Activated T-cell treated with anti-CD3 and anti-CD28 coated beads, Interleukin-2, amount 50 U/mL, for 72 hours (primary cell): ENCODE measurements around the gene KCNT2. TPM values are rescaled to one million over a fixed set of nuclear protein-coding genes. Genes with fewer than 3 reads are reported as not detected.
A peak's percentile ranks its signal among the peaks of the same experiment; 100 is the strongest.
"Not testable (repeated sequence)": the region's sequence is repeated elsewhere in the genome, so short reads cannot be mapped to it uniquely, and the experiment has no call there.

Source experiments
- ATAC-seq, 2 donors: fragments of 150-1000 bp; cut with Tn5 transposase; replicated peaks in 1 of 2; 2 replicates each; pipeline ENCODE4 v1.10.0; 2021; ENCODE audit warnings: moderate library complexity in 2 of 2, mild to moderate bottlenecking in 1 of 2
- DNase-seq, 2 donors: peaks; one replicate each; pipeline ENCODE4 v3.0.0; 2021 to 2022; ENCODE audit warnings: mixed read lengths in 1 of 2
- H3K27ac Mint-ChIP-seq: one replicate; pipeline ENCODE4 v1.8.0; 2022; ENCODE audit warnings: mild to moderate bottlenecking, moderate library complexity, mixed read lengths
- H3K27me3 Mint-ChIP-seq: one replicate; pipeline ENCODE4 v1.8.0; 2022; ENCODE audit warnings: low read depth, mixed read lengths
- H3K36me3 Mint-ChIP-seq, 2 donors: one replicate each; pipeline ENCODE4 v1.8.0; 2022; ENCODE audit warnings: mixed read lengths in 2 of 2, mild to moderate bottlenecking in 1 of 2; ENCODE audit not compliant: insufficient read depth in 2 of 2
- H3K4me1 Mint-ChIP-seq: one replicate; pipeline ENCODE4 v1.8.0; 2022; ENCODE audit warnings: low read depth, mixed read lengths
- H3K4me3 Mint-ChIP-seq, 2 donors: one replicate each; pipeline ENCODE4 v1.8.0; 2022; ENCODE audit warnings: mild to moderate bottlenecking in 2 of 2, mixed read lengths in 2 of 2, moderate library complexity in 2 of 2
- H3K9me3 Mint-ChIP-seq, 2 donors: one replicate each; pipeline ENCODE4 v1.8.0; 2022; ENCODE audit warnings: mixed read lengths in 2 of 2
- total RNA-seq, 2 donors: library from RNA; stranded (reverse); gene quantifications; one replicate each; pipeline ENCODE4 v1.2.3, GENCODE V29; 2022

KCNT2 gene
- not detected for total RNA-seq

GRCh38 chr1:196608390-196609369, at the start of gene KCNT2:
Gene KCNT2 (minus strand): TSS chr1:196608440. CDS start chr1:196608309, 131 bp downstream.
- Mint-ChIP-seq H3K4me1 (peaks cover 8% of the 10 kb centered on the region), H3K27me3 (peaks cover 32% of the 10 kb centered on the region), H3K27ac (no peak within 1 kb of the TSS), H3K36me3 (peaks cover 0 to 3% of the 10 kb centered on the region in 2 donors), H3K9me3 (peaks cover 0 to 4% of the 10 kb centered on the region in 2 donors), H3K4me3 (peak within 1 kb of the TSS; percentile 69)
- ATAC-seq (peak; percentile 37 to 62), DNase-seq (peak; percentile 1 to 3)

GRCh38 chr1:196655494-196655893, 47.3 kb upstream of the KCNT2 start:
- no peak for DNase-seq
- H3K27me3 Mint-ChIP-seq: no peaks in the 10 kb centered on the region
- peaks cover 4% of the 10 kb centered on the region for H3K4me1 Mint-ChIP-seq
- H3K27ac Mint-ChIP-seq: no peak overlapping the region
- ATAC-seq: no peak
- peak overlapping the region in 1 of 2 donors; percentile 3 for H3K4me3 Mint-ChIP-seq
- no peaks in the 10 kb centered on the region for H3K36me3 Mint-ChIP-seq
- H3K9me3 Mint-ChIP-seq: no peaks in the 10 kb centered on the region

- H3K36me3 Mint-ChIP-seq: no peaks in the 10 kb centered on the region
- ATAC-seq (no peak), DNase-seq (no peak)
- no peak overlapping the region for H3K27ac Mint-ChIP-seq
- H3K9me3 Mint-ChIP-seq: no peaks in the 10 kb centered on the region
- H3K4me1 Mint-ChIP-seq: peaks cover 4% of the 10 kb centered on the region
- H3K27me3 Mint-ChIP-seq: no peaks in the 10 kb centered on the region
- H3K4me3 Mint-ChIP-seq: no peak overlapping the region
Measured at GRCh38 chr1:196655071-196655470, 46.8 kb upstream of the KCNT2 start.

GRCh38 chr1:196654271-196654670, 46.0 kb upstream of the KCNT2 start:
- no peak overlapping the region for H3K27ac Mint-ChIP-seq
- H3K4me1 Mint-ChIP-seq: peaks cover 4% of the 10 kb centered on the region
- ATAC-seq: no peak
- DNase-seq: no peak
- no peaks in the 10 kb centered on the region for H3K27me3 Mint-ChIP-seq
- H3K9me3 Mint-ChIP-seq: no peaks in the 10 kb centered on the region
- H3K36me3 Mint-ChIP-seq: no peaks in the 10 kb centered on the region
- peak overlapping the region in 1 of 2 donors; percentile 32 for H3K4me3 Mint-ChIP-seq

GRCh38 chr1:196651637-196652215, 43.5 kb upstream of the KCNT2 start, which contains the start of gene CFH:
Gene CFH (plus strand): TSS chr1:196652043. CDS start chr1:196652118, 75 bp downstream.
- H3K36me3 Mint-ChIP-seq: no peaks in the 10 kb centered on the region

GRCh38 chr1:196651079-196651478, 42.8 kb upstream of the KCNT2 start:
- Mint-ChIP-seq H3K4me1 (peaks cover 4% of the 10 kb centered on the region), H3K27me3 (no peaks in the 10 kb centered on the region), H3K36me3 (no peaks in the 10 kb centered on the region), H3K4me3 (peak overlapping the region in 1 of 2 donors; percentile 76), H3K27ac (no peak overlapping the region), H3K9me3 (no peaks in the 10 kb centered on the region)
- ATAC-seq (no peak), DNase-seq (no peak)

More at GRCh38 chr1:196651637-196652215, 43.5 kb upstream of the KCNT2 start, which contains the start of gene CFH:
- Mint-ChIP-seq H3K27me3 (no peaks in the 10 kb centered on the region), H3K4me3 (peak within 1 kb of the TSS in 1 of 2 donors; percentile 76), H3K4me1 (peaks cover 4% of the 10 kb centered on the region), H3K27ac (no peak within 1 kb of the TSS), H3K9me3 (no peaks in the 10 kb centered on the region)
- ATAC-seq (no peak), DNase-seq (no peak)

- no peaks in the 10 kb centered on the region for H3K9me3 Mint-ChIP-seq
- ATAC-seq (no peak), DNase-seq (no peak)
- H3K4me1 Mint-ChIP-seq: peaks cover 4% of the 10 kb centered on the region
- no peaks in the 10 kb centered on the region for H3K27me3 Mint-ChIP-seq
- no peaks in the 10 kb centered on the region for H3K36me3 Mint-ChIP-seq
- no peak overlapping the region for H3K4me3 Mint-ChIP-seq
- H3K27ac Mint-ChIP-seq: no peak overlapping the region
Measured at GRCh38 chr1:196650403-196650802, 42.2 kb upstream of the KCNT2 start.

GRCh38 chr1:196649990-196650389, 41.8 kb upstream of the KCNT2 start:
- H3K27me3 Mint-ChIP-seq: no peaks in the 10 kb centered on the region

GRCh38 chr1:196640976-196641375, 32.7 kb upstream of the KCNT2 start:
- Mint-ChIP-seq H3K4me1 (no peaks in the 10 kb centered on the region), H3K36me3 (no peaks in the 10 kb centered on the region)
- no peak for ATAC-seq

More at GRCh38 chr1:196649990-196650389, 41.8 kb upstream of the KCNT2 start:
- ATAC-seq: no peak
- Mint-ChIP-seq H3K27ac (no peak overlapping the region), H3K36me3 (no peaks in the 10 kb centered on the region), H3K9me3 (no peaks in the 10 kb centered on the region), H3K4me3 (no peak overlapping the region), H3K4me1 (peaks cover 4% of the 10 kb centered on the region)
- no peak for DNase-seq

GRCh38 chr1:196639291-196639690, 31.1 kb upstream of the KCNT2 start:
- not testable (repeated sequence) for DNase-seq, H3K4me3 Mint-ChIP-seq, H3K36me3 Mint-ChIP-seq, H3K27me3 Mint-ChIP-seq, H3K27ac Mint-ChIP-seq, H3K9me3 Mint-ChIP-seq, H3K4me1 Mint-ChIP-seq, ATAC-seq

More at GRCh38 chr1:196640976-196641375, 32.7 kb upstream of the KCNT2 start:
- Mint-ChIP-seq H3K4me3 (no peak overlapping the region), H3K27ac (no peak overlapping the region), H3K27me3 (no peaks in the 10 kb centered on the region), H3K9me3 (no peaks in the 10 kb centered on the region)
- no peak for DNase-seq

GRCh38 chr1:196638466-196638865, 30.2 kb upstream of the KCNT2 start:
- DNase-seq (no peak), ATAC-seq (no peak)
- H3K27ac Mint-ChIP-seq: no peak overlapping the region
- H3K36me3 Mint-ChIP-seq: no peaks in the 10 kb centered on the region
- H3K27me3 Mint-ChIP-seq: no peaks in the 10 kb centered on the region
- H3K9me3 Mint-ChIP-seq: no peaks in the 10 kb centered on the region
- H3K4me3 Mint-ChIP-seq: no peak overlapping the region
- no peaks in the 10 kb centered on the region for H3K4me1 Mint-ChIP-seq

GRCh38 chr1:196637606-196638005, 29.4 kb upstream of the KCNT2 start:
- no peaks in the 10 kb centered on the region for H3K27me3 Mint-ChIP-seq
- H3K36me3 Mint-ChIP-seq: no peaks in the 10 kb centered on the region
- ATAC-seq: no peak
- no peak overlapping the region for H3K4me3 Mint-ChIP-seq
- no peaks in the 10 kb centered on the region for H3K9me3 Mint-ChIP-seq
- no peak for DNase-seq
- no peak overlapping the region for H3K27ac Mint-ChIP-seq
- no peaks in the 10 kb centered on the region for H3K4me1 Mint-ChIP-seq

- Mint-ChIP-seq H3K4me1 (no peaks in the 10 kb centered on the region), H3K4me3 (no peak overlapping the region), H3K27me3 (no peaks in the 10 kb centered on the region), H3K27ac (no peak overlapping the region), H3K9me3 (peaks cover 4 to 8% of the 10 kb centered on the region in 2 donors), H3K36me3 (peaks cover 2% of the 10 kb centered on the region in 2 donors)
- ATAC-seq: no peak
- DNase-seq: no peak
Measured at GRCh38 chr1:196628838-196629237, 20.6 kb upstream of the KCNT2 start.
